Measurements from ENCODE around the gene CNIH3.

The CNIH3 gene

GRCh38 chr1:224639426-224639975 is 23.4 kb downstream of the CNIH3 start:
- no peaks in the 10 kb centered on the region for H3K36me3 ChIP-seq (ENCODE audit: control insufficient read depth in 2 of 2, insufficient read depth in 2 of 2, low read length in 2 of 2)
- no peak overlapping the region for H3K27ac ChIP-seq (ENCODE audit: low read depth in 2 of 2, low read length in 2 of 2)
- H3K9ac ChIP-seq (ENCODE audit: low read depth in 1 of 2, low read length in 2 of 2), result no peak overlapping the region
- H3K4me1 ChIP-seq (ENCODE audit: control insufficient read depth in 2 of 2, insufficient read depth in 2 of 2, low read length in 2 of 2), result no peaks in the 10 kb centered on the region
- no peak overlapping the region for H3K4me3 ChIP-seq (ENCODE audit: low read length in 2 of 2)
- H3K9me3 ChIP-seq (ENCODE audit: control insufficient read depth in 2 of 2, low read length in 2 of 2), result no peaks in the 10 kb centered on the region
- no peaks in the 10 kb centered on the region for H3K27me3 ChIP-seq (ENCODE audit: control insufficient read depth in 2 of 2, insufficient read depth in 2 of 2, low read length in 2 of 2)

- H3K9ac ChIP-seq (ENCODE audit: low read depth in 1 of 2, low read length in 2 of 2), result no peak overlapping the region
- H3K4me1 ChIP-seq (ENCODE audit: control insufficient read depth in 2 of 2, insufficient read depth in 2 of 2, low read length in 2 of 2), result no peaks in the 10 kb centered on the region
- no peaks in the 10 kb centered on the region for H3K36me3 ChIP-seq (ENCODE audit: control insufficient read depth in 2 of 2, insufficient read depth in 2 of 2, low read length in 2 of 2)
- H3K4me3 ChIP-seq (ENCODE audit: low read length in 2 of 2), result no peak overlapping the region
- H3K9me3 ChIP-seq (ENCODE audit: control insufficient read depth in 2 of 2, low read length in 2 of 2), result no peaks in the 10 kb centered on the region
- H3K27me3 ChIP-seq (ENCODE audit: control insufficient read depth in 2 of 2, insufficient read depth in 2 of 2, low read length in 2 of 2), result no peaks in the 10 kb centered on the region
- H3K27ac ChIP-seq (ENCODE audit: low read depth in 2 of 2, low read length in 2 of 2), result no peak overlapping the region
Measured at GRCh38 chr1:224640018-224640417, 23.9 kb downstream of the CNIH3 start.

- no peaks in the 10 kb centered on the region for H3K36me3 ChIP-seq (ENCODE audit: control insufficient read depth in 2 of 2, insufficient read depth in 2 of 2, low read length in 2 of 2)
- H3K9ac ChIP-seq (ENCODE audit: low read depth in 1 of 2, low read length in 2 of 2), result no peak overlapping the region
- H3K4me3 ChIP-seq (ENCODE audit: low read length in 2 of 2), result no peak overlapping the region
- no peaks in the 10 kb centered on the region for H3K9me3 ChIP-seq (ENCODE audit: control insufficient read depth in 2 of 2, low read length in 2 of 2)
- H3K27ac ChIP-seq (ENCODE audit: low read depth in 2 of 2, low read length in 2 of 2), result no peak overlapping the region
- no peaks in the 10 kb centered on the region for H3K4me1 ChIP-seq (ENCODE audit: control insufficient read depth in 2 of 2, insufficient read depth in 2 of 2, low read length in 2 of 2)
- H3K27me3 ChIP-seq (ENCODE audit: control insufficient read depth in 2 of 2, insufficient read depth in 2 of 2, low read length in 2 of 2), result no peaks in the 10 kb centered on the region
Measured at GRCh38 chr1:224640587-224640986, 24.5 kb downstream of the CNIH3 start.

GRCh38 chr1:224641030-224641429 is 24.9 kb downstream of the CNIH3 start:
- Histone ChIP-seq H3K36me3 (ENCODE audit: control insufficient read depth in 2 of 2, insufficient read depth in 2 of 2, low read length in 2 of 2) (no peaks in the 10 kb centered on the region), H3K27me3 (ENCODE audit: control insufficient read depth in 2 of 2, insufficient read depth in 2 of 2, low read length in 2 of 2) (no peaks in the 10 kb centered on the region), H3K9me3 (ENCODE audit: control insufficient read depth in 2 of 2, low read length in 2 of 2) (no peaks in the 10 kb centered on the region), H3K4me1 (ENCODE audit: control insufficient read depth in 2 of 2, insufficient read depth in 2 of 2, low read length in 2 of 2) (no peaks in the 10 kb centered on the region), H3K9ac (ENCODE audit: low read depth in 1 of 2, low read length in 2 of 2) (no peak overlapping the region), H3K27ac (ENCODE audit: low read depth in 2 of 2, low read length in 2 of 2) (no peak overlapping the region), H3K4me3 (ENCODE audit: low read length in 2 of 2) (no peak overlapping the region)

- H3K9me3 ChIP-seq (ENCODE audit: control insufficient read depth in 2 of 2, low read length in 2 of 2), result no peaks in the 10 kb centered on the region
- no peak overlapping the region for H3K27ac ChIP-seq (ENCODE audit: low read depth in 2 of 2, low read length in 2 of 2)
Measured at GRCh38 chr1:224643653-224644052, 27.5 kb downstream of the CNIH3 start.

GRCh38 chr1:224644553-224645154 is 28.5 kb downstream of the CNIH3 start:
- Histone ChIP-seq H3K27me3 (ENCODE audit: control insufficient read depth in 2 of 2, insufficient read depth in 2 of 2, low read length in 2 of 2) (no peaks in the 10 kb centered on the region), H3K36me3 (ENCODE audit: control insufficient read depth in 2 of 2, insufficient read depth in 2 of 2, low read length in 2 of 2) (no peaks in the 10 kb centered on the region), H3K4me3 (ENCODE audit: low read length in 2 of 2) (no peak overlapping the region), H3K27ac (ENCODE audit: low read depth in 2 of 2, low read length in 2 of 2) (no peak overlapping the region), H3K9me3 (ENCODE audit: control insufficient read depth in 2 of 2, low read length in 2 of 2) (no peaks in the 10 kb centered on the region), H3K9ac (ENCODE audit: low read depth in 1 of 2, low read length in 2 of 2) (no peak overlapping the region), H3K4me1 (ENCODE audit: control insufficient read depth in 2 of 2, insufficient read depth in 2 of 2, low read length in 2 of 2) (no peaks in the 10 kb centered on the region)

More at GRCh38 chr1:224643653-224644052, 27.5 kb downstream of the CNIH3 start:
- Histone ChIP-seq H3K4me3 (ENCODE audit: low read length in 2 of 2) (no peak overlapping the region), H3K9ac (ENCODE audit: low read depth in 1 of 2, low read length in 2 of 2) (no peak overlapping the region), H3K4me1 (ENCODE audit: control insufficient read depth in 2 of 2, insufficient read depth in 2 of 2, low read length in 2 of 2) (no peaks in the 10 kb centered on the region), H3K36me3 (ENCODE audit: control insufficient read depth in 2 of 2, insufficient read depth in 2 of 2, low read length in 2 of 2) (no peaks in the 10 kb centered on the region), H3K27me3 (ENCODE audit: control insufficient read depth in 2 of 2, insufficient read depth in 2 of 2, low read length in 2 of 2) (no peaks in the 10 kb centered on the region)

- no peak overlapping the region for H3K9ac ChIP-seq (ENCODE audit: low read depth in 1 of 2, low read length in 2 of 2)
- H3K4me3 ChIP-seq (ENCODE audit: low read length in 2 of 2), result no peak overlapping the region
- H3K9me3 ChIP-seq (ENCODE audit: control insufficient read depth in 2 of 2, low read length in 2 of 2), result no peaks in the 10 kb centered on the region
- no peaks in the 10 kb centered on the region for H3K4me1 ChIP-seq (ENCODE audit: control insufficient read depth in 2 of 2, insufficient read depth in 2 of 2, low read length in 2 of 2)
- no peaks in the 10 kb centered on the region for H3K36me3 ChIP-seq (ENCODE audit: control insufficient read depth in 2 of 2, insufficient read depth in 2 of 2, low read length in 2 of 2)
- H3K27me3 ChIP-seq (ENCODE audit: control insufficient read depth in 2 of 2, insufficient read depth in 2 of 2, low read length in 2 of 2), result no peaks in the 10 kb centered on the region
- no peak overlapping the region for H3K27ac ChIP-seq (ENCODE audit: low read depth in 2 of 2, low read length in 2 of 2)
Measured at GRCh38 chr1:224647449-224647848, 31.3 kb downstream of the CNIH3 start.

GRCh38 chr1:224650290-224650689 is 34.2 kb downstream of the CNIH3 start:
- Histone ChIP-seq H3K27ac (ENCODE audit: low read depth in 2 of 2, low read length in 2 of 2) (no peak overlapping the region), H3K36me3 (ENCODE audit: control insufficient read depth in 2 of 2, insufficient read depth in 2 of 2, low read length in 2 of 2) (no peaks in the 10 kb centered on the region), H3K9me3 (ENCODE audit: control insufficient read depth in 2 of 2, low read length in 2 of 2) (no peaks in the 10 kb centered on the region), H3K4me1 (ENCODE audit: control insufficient read depth in 2 of 2, insufficient read depth in 2 of 2, low read length in 2 of 2) (no peaks in the 10 kb centered on the region), H3K9ac (ENCODE audit: low read depth in 1 of 2, low read length in 2 of 2) (no peak overlapping the region), H3K27me3 (ENCODE audit: control insufficient read depth in 2 of 2, insufficient read depth in 2 of 2, low read length in 2 of 2) (no peaks in the 10 kb centered on the region), H3K4me3 (ENCODE audit: low read length in 2 of 2) (no peak overlapping the region)

GRCh38 chr1:224651188-224651587 is 35.1 kb downstream of the CNIH3 start:
- no peaks in the 10 kb centered on the region for H3K4me1 ChIP-seq (ENCODE audit: control insufficient read depth in 2 of 2, insufficient read depth in 2 of 2, low read length in 2 of 2)
- H3K9ac ChIP-seq (ENCODE audit: low read depth in 1 of 2, low read length in 2 of 2), result no peak overlapping the region
- no peaks in the 10 kb centered on the region for H3K27me3 ChIP-seq (ENCODE audit: control insufficient read depth in 2 of 2, insufficient read depth in 2 of 2, low read length in 2 of 2)
- H3K36me3 ChIP-seq (ENCODE audit: control insufficient read depth in 2 of 2, insufficient read depth in 2 of 2, low read length in 2 of 2), result no peaks in the 10 kb centered on the region
- no peaks in the 10 kb centered on the region for H3K9me3 ChIP-seq (ENCODE audit: control insufficient read depth in 2 of 2, low read length in 2 of 2)
- no peak overlapping the region for H3K27ac ChIP-seq (ENCODE audit: low read depth in 2 of 2, low read length in 2 of 2)
- no peak overlapping the region for H3K4me3 ChIP-seq (ENCODE audit: low read length in 2 of 2)

- no peaks in the 10 kb centered on the region for H3K27me3 ChIP-seq (ENCODE audit: control insufficient read depth in 2 of 2, insufficient read depth in 2 of 2, low read length in 2 of 2)
- no peak overlapping the region for H3K9ac ChIP-seq (ENCODE audit: low read depth in 1 of 2, low read length in 2 of 2)
- H3K27ac ChIP-seq (ENCODE audit: low read depth in 2 of 2, low read length in 2 of 2), result no peak overlapping the region
- H3K4me1 ChIP-seq (ENCODE audit: control insufficient read depth in 2 of 2, insufficient read depth in 2 of 2, low read length in 2 of 2), result no peaks in the 10 kb centered on the region
- H3K9me3 ChIP-seq (ENCODE audit: control insufficient read depth in 2 of 2, low read length in 2 of 2), result no peaks in the 10 kb centered on the region
- H3K4me3 ChIP-seq (ENCODE audit: low read length in 2 of 2), result no peak overlapping the region
- H3K36me3 ChIP-seq (ENCODE audit: control insufficient read depth in 2 of 2, insufficient read depth in 2 of 2, low read length in 2 of 2), result no peaks in the 10 kb centered on the region
Measured at GRCh38 chr1:224656392-224656791, 40.3 kb downstream of the CNIH3 start.
